ENCODE results near the gene NDUFV1.
"Not testable (repeated sequence)": the region's sequence is repeated elsewhere in the genome, so short reads cannot be mapped to it uniquely, and the experiment has no call there.

Gene NDUFV1

DNA sequence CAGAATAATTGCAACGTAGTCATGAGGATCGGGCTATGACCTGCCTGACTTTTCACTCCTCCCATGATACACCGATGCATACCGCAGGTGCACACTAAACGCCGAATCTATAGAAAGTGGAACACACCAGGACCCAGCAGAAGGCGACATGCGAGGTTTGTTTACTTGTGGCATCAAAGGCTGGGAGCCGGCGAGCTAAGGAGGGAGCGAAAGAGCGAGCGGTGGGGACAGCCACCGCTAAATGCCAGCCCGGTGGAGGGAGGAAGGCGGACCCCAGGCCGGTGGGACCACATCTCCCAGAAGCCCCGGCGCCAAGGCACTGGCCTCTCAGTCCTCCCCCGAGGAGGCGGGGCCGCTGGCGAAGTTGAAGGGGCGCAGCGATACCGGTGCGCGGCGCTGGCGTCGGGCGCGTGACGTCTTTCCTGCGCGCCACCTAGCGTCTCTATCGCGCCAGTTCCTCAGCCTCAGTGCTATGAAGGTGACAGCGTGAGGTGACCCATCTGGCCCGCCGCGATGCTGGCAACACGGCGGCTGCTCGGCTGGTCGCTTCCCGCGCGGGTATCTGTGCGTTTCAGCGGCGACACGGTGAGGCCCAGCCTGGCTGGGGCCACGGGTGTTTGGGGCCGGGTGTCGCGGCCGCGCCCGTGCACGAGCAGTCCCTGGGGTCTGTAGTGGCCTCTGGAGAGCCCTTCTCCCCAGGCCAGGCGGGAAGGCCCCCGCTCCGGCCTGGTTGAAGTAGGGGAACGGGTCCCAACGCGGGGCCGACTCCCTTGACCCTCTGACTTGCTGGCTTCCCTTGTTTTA lies at the start of gene NDUFV1:
Gene NDUFV1, plus strand, starts transcription at position 445 of the 804 bp plus-strand sequence. Its CDS starts 69 bp downstream, at position 514.
- peak; percentile 93 for DNase-seq (ENCODE audit: low read depth)

DNA sequence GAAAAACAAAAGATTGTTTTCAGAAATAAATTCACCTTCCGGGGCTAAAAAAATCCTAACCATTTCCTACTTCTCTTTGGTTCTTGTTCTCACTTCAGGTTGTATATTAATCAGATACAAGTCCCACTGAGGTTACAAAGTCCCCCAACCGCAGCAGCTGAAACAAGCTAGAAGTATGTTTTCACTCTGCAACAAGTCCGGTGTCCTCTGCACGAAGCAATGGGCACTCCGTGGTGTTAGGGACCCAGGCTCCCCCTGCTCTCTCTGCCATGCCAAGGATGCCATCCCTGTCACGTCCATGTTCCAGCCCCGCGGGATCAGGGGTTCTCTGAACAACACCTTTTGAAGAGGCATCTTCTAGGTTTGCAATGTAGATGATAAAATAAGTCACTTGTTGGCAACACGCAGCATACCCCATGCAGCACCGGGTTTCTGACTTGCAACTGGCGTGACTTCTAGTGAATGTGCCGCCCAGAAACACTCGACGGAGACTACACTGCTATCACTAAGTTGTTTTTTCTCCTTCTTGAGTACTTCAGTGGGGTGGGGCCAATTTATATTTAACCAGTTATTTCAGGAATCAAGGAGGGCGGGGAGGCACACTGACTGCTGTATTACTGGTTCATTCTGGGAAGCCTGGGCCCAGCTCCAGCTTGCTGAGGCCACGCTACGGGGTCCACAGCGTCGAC lies 48.5 kb upstream of the NDUFV1 start:
- DNase-seq (ENCODE audit: low read depth) = no peak

- DNase-seq (ENCODE audit: low read depth) = no peak
These were observed 44.6 kb upstream of the NDUFV1 start for GRCh38 chr11:67561971-67562619.

DNA sequence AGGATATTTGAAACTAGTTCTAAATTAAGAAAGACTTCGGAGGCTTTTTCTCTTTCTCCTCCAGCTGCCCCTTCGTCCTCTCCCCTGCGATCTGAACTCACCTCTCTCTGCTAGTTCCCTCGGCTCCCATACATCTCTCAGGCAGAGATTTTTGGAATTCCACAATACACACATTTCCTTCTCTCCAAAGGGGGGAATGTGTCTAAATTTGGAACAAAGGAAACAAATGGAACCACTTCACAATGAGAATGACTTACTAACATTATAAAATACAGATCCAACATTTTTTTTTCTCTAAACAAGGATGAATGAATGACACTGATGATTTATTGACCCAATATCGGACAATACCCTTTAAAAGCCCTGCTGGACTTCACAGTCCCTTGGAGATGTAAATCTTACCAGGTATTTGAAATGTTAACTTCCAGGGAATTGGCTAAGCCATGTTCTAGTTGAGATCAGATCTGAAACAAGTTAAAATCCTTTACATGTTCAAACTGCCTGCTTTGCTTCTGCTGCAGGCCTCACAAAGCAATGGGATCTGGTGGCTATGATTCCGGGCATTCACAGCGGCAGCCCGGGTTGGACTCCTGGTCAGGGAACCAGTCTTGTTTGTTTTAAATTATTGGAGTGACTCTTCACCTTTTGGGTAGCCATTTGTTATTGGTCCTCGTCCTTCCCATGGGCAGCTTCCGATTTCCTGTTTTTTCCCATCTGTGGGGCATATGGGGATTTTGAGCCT lies 43.6 kb upstream of the NDUFV1 start:
- no peak for DNase-seq (ENCODE audit: low read depth)

DNA sequence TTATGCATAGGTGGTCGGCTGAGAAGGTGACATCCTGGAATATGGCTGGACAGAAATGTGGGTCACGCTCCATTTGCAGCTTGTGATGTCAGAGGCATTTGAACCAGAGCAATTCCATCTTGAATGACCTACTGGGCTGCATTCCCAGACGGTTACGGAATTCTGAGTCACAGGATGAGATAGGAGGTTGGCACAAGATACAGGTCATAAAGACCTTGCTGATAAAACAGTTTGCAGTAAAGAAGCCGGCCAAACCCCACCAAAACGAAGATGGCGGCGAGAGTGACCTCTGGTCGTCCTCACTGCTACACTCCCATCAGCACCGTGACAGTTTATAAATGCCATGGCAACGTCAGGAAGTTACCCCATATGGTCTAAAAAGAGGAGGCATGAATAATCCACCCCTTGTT lies 43.0 kb upstream of the NDUFV1 start:
- not testable (repeated sequence) for DNase-seq (ENCODE audit: low read depth)

DNA sequence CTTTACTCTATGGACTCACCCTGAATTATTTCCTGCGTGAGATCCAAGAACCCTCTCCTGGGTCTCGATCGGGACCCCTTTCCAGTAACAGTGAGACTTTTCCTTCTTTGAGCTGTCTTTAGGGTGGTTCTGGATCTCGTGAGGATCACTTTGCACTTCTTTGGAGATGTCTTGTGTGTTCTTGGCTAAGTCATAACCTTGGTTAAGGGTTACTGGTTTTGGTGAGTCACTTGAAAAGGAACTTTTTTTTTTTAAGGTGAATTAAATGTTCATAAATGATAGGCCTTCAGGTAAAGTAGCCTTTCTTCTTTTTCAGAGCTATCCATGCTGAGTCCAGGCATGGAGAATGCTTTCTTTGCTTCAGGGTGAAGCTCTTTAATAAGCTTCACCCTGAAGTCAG lies 42.5 kb upstream of the NDUFV1 start:
- DNase-seq (ENCODE audit: low read depth) = no peak

DNA sequence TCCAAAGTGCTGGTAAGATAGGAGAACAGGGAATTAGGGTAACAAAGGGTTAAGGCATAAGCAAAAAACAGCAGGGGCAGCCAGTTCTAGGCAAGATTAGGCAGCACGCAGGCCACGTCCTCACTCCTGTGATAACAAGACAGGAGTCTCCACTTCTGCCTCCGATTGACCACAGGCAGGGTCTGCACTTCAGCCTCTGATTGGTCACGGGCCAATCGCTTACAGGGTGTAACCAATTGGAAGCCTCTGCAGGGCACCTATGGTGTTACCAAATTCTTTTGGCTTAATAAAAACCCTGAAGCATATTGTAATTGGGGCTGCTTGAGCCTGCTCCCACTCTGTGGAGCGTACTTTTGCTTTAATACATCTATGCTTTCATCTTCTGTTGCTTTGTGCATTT lies 35.3 kb upstream of the NDUFV1 start:
- no peak for DNase-seq (ENCODE audit: low read depth)

- no peak for DNase-seq (ENCODE audit: low read depth)
These were observed 34.4 kb upstream of the NDUFV1 start for GRCh38 chr11:67572305-67572704.

DNA sequence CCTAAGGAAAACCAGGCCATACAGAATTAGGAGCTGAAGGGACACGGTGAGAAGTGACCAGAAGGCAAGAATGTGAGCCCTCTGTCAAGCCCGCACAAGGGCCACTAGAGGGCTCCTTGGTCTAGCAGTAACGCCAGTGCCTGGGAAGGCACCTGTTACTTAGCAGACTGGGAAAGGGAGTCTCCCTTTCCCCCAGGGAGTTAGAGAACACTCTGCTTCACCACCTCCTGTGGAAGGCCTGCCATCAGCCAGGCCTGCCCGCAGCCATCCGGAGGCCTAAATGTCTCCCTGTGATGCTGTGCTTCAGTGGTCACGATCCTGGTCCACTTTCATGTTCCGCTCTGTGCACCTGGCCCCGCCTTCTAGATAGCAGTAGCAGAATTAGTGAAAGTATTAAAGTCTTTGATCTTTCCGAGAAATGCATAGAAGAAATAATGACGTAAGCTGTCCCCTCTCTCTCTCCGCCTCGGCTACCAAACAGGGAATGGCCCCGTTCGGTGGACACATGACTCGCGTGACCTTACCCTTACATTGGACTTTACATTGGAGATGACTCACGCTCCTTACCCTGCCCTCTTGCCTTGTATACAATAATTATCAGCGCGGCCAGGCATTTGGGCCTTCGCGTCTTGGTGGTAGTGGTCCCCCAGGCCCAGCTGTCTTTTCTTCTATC lies 33.9 kb upstream of the NDUFV1 start:
- DNase-seq (ENCODE audit: low read depth) = no peak

DNA sequence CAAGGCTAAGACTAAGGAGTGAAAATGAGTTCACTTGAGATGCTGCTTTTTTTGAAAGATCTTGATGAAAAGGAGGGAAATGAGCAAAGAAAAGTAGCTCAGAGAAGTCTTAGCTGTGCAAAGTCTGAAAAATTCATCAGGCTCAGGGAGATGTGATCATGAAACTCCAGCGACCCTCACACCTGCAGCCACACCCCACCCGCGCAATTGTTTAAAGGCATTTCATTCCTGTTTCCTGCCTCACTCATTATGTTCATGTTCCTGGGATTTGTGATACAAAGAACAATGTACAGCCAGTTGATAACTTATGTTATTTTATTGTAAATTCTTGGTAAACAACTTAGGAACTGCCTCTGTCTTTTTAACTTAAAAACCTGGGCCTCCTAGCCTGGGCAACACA lies 31.8 kb upstream of the NDUFV1 start:
- DNase-seq (ENCODE audit: low read depth) = no peak

DNA sequence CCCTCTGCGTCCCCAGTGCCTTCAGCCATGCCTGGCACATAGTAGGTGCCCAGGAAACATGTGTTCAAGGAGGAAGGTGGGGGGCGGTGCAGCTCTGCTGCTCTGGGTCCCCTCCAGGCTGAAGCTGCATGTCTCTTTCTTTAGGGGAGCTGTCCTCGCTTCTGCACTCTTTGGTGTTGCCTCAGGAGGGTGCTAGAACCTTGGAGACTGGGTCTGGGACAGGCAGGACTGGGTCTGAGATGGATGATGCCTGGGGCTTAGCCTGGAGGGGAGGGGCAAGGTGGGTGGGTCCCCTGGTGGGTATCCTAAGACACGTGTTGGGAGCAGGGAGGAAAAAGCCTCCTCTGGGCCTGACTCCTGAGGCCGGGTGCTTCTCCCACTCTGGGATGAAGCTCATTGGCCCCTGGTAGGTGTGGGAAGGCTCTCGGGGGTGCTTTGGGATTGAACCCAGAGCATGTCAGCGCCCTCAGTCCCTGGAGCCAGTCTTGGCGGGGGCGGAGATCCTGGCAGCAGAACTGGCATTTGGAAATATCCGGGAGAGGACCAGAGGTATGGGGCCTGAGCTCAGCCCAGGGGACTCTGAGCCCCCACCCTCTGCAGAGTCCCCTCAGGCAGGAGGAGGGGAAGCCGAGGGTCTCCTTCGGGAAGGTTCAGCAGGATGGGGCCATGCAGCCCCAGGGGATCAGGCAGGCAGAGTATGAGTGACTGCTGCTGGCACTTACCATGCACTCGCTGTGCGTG lies 29.8 kb upstream of the NDUFV1 start:
- DNase-seq (ENCODE audit: low read depth) = no peak

GRCh38 chr11:67577951-67578350 lies 28.8 kb upstream of the NDUFV1 start:
- no peak for DNase-seq (ENCODE audit: low read depth)

DNA sequence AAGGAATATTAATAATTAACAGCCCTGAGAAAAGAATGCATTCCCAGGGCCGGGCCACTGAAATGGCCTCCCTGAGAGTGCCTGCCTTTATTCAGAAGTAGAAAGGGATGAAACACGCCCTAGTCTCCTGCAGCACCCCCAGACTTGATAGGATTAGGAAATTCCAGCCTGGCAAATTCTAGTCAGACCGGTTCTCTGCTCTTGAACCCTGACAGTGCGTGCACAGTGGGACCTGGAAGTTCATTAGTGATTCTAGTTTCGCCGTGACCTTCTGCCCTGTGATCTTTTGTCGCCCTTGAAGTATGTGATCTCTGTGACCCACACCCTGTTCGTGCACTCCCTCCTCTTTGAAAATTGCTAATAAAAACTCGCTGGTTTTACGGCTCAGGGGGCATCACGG lies 25.3 kb upstream of the NDUFV1 start:
- DNase-seq (ENCODE audit: low read depth) = no peak

GRCh38 chr11:67582011-67582410 lies 24.7 kb upstream of the NDUFV1 start:
- no peak for DNase-seq (ENCODE audit: low read depth)

GRCh38 chr11:67583247-67584204 lies 23.2 kb upstream of the NDUFV1 start, which contains the start of gene GSTP1:
TSS of gene GSTP1 (plus strand) at chr11:67583812. CDS start at chr11:67583844, 32 bp downstream.
- DNase-seq (ENCODE audit: low read depth) = peak; percentile 67

DNA sequence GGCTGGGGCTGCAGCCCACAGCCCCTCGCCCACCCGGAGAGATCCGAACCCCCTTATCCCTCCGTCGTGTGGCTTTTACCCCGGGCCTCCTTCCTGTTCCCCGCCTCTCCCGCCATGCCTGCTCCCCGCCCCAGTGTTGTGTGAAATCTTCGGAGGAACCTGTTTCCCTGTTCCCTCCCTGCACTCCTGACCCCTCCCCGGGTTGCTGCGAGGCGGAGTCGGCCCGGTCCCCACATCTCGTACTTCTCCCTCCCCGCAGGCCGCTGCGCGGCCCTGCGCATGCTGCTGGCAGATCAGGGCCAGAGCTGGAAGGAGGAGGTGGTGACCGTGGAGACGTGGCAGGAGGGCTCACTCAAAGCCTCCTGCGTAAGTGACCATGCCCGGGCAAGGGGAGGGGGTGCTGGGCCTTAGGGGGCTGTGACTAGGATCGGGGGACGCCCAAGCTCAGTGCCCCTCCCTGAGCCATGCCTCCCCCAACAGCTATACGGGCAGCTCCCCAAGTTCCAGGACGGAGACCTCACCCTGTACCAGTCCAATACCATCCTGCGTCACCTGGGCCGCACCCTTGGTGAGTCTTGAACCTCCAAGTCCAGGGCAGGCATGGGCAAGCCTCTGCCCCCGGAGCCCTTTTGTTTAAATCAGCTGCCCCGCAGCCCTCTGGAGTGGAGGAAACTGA lies 22.4 kb upstream of the NDUFV1 start:
- no peak for DNase-seq (ENCODE audit: low read depth)

GRCh38 chr11:67584881-67585873 lies 21.6 kb upstream of the NDUFV1 start:
- DNase-seq (ENCODE audit: low read depth) = no peak

DNA sequence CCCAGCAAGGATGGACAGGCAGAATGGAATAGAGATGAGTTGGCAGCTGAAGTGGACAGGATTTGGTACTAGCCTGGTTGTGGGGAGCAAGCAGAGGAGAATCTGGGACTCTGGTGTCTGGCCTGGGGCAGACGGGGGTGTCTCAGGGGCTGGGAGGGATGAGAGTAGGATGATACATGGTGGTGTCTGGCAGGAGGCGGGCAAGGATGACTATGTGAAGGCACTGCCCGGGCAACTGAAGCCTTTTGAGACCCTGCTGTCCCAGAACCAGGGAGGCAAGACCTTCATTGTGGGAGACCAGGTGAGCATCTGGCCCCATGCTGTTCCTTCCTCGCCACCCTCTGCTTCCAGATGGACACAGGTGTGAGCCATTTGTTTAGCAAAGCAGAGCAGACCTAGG lies 20.8 kb upstream of the NDUFV1 start:
- no peak for DNase-seq (ENCODE audit: low read depth)
